ENCODE results near the gene RNF26.
A peak's percentile ranks its signal among the peaks of the same experiment; 100 is the strongest.

RNF26 gene

DNA sequence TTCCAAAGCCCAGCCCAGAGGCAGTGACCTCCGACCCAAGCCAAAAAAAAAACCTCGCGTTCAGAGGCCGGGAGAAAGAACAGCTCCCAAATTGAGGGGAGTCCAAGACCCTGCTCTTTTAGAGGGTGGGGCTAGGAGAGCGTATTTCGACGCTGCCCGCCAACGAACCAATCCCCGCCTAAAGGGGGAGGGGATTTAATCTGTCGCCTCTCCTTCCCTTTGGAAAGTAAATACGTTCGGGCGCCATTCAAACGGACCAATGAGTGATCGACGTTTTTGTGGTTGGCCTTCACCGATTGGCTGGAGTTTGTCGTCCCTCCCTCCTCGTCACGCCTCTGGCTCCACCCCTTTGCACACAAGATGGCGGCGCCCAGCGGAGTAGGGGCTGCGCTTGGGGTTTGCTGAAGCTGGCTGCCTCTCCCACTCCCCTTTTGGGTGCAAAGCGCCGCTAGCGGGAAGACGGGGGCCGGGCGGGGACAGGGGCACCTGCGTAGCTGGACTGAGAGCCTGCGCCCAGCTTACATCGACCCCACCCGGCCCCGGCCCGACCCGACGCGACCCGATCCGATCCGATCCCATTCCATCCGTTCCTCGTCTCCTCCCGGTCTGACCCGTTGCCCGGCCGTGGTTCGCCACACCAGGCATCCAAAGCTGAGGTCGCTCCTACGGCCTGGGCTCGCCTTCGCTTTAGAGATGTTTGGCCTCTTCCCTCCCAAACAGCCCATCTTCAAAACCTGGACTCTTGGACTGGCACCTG lies at the start of gene RNF26:
RNF26 (plus strand) TSS at position 354 of the 757 bp plus-strand sequence. CDS start 596 bp downstream, outside the sequence.
- peak; percentile 99 for DNase-seq

DNA sequence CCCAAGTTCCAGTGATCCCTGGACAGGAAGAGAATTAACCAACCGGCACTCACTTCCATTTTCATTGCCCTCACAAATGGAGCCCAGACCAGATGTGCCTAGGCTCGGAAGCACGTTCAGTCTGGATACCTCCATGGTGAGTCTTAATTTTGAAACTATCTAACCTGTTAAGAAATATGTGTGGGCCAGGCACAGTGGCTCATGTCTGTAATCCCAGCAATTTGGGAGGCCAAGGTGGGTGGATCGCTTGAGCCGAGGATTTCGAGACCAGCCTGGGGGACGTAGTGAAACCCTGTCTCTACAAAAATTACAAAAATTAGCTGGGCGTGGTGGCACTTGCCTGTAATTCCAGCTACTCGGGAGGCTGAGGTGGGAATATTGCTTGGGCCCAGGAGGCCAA lies 48.9 kb upstream of the RNF26 start:
- DNase-seq = no peak

DNA sequence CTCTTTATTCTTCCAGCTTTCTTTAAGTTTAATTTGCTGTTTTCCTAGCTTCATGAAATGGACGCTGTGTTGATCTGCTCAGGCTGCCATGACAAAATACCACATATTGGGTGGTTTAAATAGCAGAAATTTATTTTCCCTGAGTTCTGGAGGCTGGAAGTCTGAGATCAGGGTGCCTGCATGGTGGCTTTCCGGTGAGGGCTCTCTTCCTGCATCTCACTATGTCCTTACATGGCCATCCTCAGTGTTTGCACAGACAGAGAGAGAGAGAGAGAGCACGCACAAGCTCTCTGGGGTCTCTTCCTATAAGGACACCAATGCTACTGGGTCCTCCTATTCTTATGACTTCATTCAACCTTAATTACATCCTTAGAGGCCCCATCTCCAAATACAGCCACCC lies 46.1 kb upstream of the RNF26 start:
- no peak for DNase-seq

DNA sequence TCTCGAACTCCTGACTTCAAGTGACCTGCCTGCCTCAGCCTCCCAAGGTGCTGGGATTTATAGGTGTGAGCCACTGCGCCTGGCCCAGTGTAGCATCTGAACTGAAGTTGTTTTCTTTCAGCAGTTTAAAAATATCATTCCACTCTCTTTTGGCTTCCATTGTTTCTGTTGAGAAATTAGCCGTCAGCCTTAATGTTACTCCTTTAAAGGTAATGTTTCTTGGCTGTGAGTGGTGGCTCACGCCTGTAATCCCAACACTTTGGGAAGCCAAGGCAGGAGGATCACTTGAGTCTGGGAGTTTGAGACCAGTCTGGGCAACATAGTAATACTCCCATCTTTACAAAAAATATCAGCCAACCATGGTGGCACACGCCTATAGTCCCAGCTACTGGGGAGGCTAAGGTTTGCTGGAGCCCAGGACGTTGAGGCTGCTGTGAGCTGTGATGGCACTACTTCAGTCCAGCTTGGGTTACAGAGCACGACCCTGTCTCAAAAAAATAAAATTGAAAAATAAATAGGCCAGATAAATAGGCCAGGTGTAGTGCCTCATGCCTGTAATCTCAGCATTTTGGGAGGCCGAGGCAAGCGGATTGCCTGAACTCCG lies 43.3 kb upstream of the RNF26 start:
- no peak for DNase-seq

DNA sequence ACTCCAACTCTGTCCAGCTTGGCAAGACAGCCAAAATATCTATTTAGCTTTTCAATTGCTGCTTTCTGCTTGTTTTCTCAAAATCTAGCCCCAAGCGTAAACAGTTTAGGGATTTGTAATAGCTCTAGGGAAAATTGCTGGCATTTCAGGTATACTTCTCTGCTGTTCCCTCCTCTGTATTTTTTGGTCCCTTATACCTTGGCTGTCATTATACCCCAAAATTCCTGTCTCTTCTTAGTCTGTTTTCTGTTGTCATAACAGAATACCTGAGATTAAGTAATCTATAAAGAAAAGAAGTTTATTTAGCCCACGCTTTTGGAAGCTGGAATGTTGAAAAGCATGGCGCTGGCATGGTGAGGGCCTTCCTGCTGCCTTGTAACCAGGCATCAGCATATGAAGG lies 40.9 kb upstream of the RNF26 start:
- DNase-seq = no peak

DNA sequence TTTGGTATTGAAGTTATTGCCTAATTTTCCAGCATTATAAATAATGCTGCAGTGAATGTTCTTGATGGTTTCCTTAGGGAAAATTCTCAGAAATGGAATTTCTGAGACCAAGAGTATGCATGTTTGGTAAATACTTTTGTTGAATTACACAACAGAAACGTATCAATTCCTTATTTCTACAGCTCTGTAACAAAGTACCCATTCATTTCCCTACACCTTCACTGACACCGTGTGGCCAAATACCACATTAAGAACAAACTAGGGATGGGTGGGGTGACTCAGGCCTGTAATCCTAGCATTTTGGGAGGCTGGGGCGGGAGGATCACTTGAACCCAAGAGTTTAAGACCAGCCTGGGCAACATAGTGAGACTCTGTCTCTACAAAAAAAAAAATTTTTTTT lies 39.1 kb upstream of the RNF26 start:
- no peak for DNase-seq

DNA sequence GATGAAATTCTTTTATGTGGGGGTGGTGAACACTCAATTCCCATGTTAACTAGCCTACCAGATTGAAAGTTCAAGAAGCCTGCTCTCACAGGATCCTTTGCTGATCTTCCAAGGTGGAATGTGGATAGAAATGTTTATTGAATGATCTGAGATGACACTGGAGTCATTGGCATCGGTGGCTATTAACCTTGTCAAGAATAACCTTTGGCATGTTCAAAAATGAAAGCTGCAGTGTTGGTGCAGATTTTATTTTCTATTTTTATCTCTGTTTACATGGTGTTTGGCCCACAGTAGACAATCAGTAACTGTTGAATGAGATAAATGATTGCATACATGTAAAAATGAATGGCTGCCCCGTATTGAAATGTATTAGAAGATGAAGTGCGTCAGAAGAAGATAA lies 36.4 kb upstream of the RNF26 start:
- no peak for DNase-seq

DNA sequence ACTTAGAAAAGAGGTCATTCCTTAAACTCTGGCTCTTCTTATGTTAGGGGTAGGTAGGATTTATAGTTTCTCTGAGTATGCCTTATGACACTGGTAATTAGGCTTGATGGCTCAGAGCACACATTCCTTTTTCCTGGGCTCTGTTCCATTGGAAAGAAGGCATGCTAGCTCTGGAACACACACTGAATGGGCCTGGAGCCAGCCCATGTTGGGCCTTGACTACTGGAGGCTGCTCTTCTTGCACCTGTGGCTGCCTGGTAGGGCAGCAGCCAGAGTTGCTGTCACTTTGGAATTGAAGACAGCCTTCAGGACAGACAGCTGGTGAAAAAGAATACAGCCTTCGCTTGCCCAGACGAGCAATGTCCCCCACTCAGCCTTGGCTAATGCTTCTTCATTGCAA lies 35.6 kb upstream of the RNF26 start:
- DNase-seq = no peak

DNA sequence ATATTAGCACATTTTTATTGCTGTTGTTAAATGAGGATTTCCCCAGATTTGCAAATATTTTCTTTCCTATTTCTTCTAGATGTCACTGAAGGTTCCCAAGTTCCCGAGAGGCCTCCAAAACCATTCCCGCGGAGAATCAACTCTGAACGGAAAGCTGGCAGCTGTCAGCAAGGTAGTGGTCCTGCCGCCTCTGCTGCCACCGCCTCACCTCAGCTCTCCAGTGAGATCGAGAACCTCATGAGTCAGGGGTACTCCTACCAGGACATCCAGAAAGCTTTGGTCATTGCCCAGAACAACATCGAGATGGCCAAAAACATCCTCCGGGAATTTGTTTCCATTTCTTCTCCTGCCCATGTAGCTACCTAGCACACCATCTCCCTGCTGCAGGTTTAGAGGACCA lies 34.9 kb upstream of the RNF26 start:
- no peak for DNase-seq

DNA sequence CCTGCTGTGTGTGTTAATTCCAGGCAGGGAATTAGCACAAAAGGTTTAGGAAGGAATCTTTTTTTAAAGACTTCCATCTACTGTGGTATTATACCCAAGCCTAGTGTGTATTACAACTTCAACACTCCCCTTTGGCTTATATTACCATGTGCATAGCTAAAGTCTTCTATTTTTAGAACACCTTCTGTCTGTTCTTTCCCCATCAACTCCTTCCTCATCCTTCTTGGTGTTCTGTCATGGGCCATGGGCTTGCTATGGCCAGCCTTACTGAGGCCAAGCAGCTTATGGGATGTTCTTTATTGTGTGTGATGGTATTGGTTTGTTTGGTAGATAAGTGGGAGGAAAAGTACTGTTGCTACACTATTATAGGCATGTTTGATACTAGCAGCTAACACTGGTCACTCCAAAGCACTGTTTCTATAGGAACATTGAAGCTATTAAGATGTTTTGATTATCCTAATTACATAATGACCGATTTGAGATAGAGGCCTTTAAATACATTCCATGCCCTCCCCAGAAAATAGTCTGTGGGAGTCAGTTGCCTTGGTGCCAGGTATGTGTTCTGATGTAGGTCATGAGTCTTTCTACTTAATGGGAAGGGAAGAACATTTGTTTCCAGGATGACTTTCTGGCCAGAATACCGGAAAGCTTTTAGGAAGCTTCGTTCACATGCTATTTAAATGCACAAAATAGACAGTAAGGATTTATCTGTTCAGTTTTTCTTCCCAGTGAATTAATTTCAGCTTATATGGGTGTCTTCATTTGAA lies 33.9 kb upstream of the RNF26 start:
- no peak for DNase-seq

DNA sequence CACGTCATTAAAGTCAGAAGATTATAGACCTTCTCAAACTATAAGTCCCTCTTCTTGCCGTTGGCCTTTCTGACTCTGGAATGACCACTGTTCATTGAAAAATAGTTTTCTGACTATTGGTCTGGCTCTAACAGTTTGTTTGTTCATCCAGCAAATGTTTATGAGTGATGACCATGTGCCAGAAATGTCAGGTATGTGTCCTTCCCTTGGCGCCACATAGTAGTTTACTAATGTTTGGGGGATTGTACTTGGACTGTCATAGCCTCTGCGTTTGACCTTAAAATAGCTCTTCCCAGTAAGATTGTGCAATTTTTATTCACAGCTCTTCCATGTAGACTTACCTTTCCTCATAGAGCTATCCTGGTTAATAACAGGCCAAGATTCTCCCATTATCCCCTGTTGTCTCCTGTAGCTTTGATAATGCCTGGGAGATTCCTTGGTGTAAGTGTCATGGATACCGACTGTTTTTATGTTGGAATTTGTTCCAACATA lies 31.1 kb upstream of the RNF26 start:
- DNase-seq = no peak

DNA sequence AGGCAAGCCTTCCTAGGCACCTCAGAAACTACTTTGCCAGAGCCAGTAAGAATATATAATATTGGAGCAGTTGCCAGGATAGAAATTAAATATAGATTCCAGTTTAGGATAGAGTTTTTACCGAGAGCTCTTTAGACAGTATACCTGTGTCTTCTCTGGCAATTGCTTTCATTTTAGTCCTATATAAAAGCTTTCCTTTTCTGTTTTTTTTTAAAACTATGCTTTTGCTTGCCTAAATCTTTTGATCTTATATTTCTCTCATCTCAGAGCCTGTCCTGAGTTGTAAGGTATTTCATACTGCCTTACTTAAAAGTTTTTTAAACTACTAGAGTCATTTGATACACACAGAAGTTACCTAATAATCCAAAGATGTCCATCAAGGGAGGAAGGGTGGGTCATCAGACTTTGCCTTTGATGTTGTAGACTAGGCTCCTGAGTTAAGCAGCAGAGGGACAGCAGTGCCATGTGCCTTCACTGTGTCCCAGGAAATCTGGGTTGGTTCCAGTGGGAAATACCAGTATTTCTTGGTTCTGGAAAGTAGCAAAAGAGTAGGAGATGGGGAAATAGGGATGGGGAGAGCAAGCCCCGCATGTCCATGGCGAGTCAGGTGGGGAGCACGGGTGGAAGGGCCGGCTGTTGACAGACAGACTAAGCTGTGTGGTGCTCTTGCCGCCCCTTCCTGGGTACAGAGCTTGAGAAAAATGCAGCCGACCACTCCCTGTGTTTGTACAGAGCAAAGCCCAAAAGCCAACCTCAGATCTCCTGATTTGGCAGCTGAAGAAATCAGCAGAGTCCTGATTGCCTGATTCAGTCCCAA lies 28.6 kb upstream of the RNF26 start:
- DNase-seq = no peak

DNA sequence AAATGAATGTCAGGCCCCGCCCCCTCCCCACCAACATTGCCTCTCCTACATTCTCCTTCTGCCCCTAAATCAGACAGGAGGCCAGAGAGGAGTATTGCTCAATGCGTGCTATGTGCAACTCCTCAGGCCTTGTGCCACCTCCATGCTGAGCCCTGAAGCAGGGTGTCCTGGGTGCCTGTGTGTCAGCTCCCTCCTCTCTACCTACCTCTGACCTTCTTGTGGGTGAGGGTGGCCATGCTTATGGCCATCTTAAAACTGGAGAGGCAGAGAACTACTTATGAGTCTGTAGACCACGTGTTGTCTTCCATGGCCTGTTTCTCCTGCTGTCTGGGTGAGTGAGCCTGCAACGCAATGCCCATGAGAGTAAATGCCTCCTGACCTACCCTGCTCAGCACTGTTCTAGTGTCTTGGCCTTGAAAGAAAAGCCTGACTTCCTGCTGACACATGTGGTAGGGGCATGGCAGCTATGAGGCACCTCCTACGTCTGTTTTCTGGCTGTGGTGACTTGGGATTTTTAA lies 27.9 kb upstream of the RNF26 start:
- no peak for DNase-seq

DNA sequence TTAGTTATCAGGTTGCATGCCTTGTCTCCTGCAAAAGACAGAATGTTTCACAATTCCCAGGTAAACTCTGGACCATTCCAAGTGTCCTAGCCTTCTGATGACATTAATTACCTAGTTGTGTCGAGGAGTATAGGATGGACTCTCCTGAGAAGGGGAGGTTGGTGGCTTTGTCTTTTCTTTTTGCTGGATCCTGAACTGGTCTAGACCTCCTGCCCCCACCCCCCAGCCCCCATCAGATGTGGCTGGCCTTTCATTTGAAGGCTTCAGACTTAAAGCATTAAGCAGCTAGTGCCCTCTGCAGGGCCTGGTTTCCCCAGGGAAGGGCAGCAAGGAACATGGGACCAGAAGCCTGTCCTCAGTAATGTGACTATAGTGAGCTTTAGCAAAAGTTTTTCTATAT lies 27.1 kb upstream of the RNF26 start:
- DNase-seq = no peak

DNA sequence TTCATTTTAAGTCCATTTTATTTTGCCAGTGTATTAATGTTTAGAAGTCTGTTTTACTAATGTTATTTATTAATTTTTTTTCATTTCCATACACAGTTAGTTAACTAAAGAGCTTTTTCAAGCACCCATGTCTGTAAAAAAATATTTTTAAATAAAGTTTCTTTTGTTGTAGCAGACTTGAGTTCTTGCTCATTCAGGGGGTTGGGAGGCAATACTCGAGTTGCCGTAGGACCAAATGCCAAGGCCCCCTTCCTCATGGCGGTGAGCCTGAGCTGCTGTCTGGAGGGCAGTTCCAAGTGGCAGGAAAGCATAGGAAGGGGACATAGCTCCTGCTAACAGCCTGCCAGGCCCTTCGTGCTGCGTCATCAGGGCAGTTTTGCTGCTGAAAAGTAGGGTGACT lies 26.4 kb upstream of the RNF26 start:
- no peak for DNase-seq

DNA sequence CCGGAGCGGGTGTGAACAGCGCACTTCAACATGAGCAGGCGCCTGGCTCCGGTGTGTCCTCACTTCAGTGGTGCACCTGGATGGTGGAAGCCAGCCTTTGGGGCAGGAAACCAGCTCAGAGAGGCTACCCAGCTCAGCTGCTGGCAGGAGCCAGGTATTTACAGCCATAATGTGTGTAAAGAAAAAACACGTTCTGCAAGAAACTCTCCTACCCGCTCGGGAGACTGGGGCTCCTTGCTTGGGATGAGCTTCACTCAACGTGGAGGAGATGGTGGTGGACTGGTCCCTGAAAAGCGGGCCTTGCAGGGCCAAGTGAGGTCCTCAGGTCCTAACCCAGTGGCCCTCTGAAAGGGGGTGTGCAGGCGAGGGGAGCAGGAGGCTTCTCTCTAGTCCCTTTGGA lies 24.9 kb upstream of the RNF26 start:
- no peak for DNase-seq

DNA sequence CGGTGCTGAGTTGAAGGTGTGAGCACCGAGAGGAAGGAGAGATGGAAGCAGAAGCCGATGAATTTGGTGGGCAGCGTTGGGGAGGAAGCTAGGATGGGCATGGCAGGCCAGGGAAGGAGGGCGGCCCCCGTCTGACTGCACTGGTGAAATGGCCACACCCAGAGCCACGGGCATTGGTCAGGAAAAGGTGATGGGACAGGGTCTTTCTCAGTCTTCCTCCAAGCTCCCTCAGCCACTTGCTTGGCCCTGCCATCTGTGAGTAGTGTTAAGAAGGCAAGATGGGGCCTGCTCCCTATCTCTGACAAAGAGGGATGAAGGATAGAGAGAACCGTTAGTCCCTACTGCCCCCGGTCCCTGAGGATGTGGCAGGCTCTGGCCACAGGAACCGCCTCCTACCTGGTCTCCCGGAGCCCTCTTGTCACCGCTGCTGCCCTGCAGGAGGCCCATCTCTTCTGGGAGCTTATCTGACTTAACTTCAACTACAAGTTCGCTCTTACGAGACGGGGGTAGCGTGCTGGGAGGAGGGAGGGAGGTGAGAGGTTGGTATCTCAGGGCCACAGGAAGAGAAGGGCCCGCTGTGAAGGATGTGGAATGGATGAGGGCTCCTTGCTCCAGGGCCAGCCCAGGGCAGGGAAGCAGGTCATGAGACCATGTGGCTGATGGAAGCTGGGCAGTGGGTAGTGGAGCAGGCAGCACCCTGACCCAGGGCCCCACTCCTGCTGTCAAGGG lies 24.2 kb upstream of the RNF26 start:
- DNase-seq = no peak

DNA sequence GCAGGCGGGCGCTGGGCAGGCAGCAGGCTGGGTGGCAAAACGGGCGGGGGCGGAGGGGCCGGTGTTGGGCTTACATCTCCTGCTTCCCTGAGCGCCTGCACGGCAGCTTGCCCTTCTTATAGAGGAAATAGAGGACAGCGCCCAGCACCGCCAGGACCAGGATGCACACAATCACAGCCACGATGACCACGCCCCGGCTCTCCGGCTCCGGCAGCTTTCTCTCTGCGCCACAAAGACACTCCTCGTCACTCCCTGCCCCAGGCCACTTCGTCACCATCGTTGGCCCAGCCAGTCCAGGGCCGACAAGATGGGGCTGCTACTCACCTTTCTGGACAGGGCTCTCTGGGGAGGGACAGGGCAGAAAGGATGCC lies 23.7 kb upstream of the RNF26 start:
- no peak for DNase-seq

DNA sequence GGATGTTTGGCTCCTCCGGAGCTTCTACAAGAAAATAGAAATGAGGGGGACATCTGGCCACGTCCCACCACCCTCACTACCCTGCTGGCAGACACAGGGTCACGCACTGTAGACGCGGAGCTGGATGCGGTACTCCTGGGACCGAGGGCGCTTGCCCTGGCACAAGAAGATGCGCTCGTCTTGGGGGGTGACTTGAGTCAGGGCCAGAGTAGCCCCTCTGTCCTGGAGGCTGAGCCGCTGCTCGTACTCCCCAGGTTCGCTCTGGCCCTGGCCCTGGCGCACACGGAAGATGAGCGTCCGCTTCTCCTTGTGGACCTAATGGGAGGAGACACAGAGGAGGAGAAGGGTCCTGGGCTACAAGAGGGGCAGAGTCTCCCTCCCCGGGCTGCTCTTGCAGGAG lies 19.6 kb upstream of the RNF26 start:
- DNase-seq = no peak

DNA sequence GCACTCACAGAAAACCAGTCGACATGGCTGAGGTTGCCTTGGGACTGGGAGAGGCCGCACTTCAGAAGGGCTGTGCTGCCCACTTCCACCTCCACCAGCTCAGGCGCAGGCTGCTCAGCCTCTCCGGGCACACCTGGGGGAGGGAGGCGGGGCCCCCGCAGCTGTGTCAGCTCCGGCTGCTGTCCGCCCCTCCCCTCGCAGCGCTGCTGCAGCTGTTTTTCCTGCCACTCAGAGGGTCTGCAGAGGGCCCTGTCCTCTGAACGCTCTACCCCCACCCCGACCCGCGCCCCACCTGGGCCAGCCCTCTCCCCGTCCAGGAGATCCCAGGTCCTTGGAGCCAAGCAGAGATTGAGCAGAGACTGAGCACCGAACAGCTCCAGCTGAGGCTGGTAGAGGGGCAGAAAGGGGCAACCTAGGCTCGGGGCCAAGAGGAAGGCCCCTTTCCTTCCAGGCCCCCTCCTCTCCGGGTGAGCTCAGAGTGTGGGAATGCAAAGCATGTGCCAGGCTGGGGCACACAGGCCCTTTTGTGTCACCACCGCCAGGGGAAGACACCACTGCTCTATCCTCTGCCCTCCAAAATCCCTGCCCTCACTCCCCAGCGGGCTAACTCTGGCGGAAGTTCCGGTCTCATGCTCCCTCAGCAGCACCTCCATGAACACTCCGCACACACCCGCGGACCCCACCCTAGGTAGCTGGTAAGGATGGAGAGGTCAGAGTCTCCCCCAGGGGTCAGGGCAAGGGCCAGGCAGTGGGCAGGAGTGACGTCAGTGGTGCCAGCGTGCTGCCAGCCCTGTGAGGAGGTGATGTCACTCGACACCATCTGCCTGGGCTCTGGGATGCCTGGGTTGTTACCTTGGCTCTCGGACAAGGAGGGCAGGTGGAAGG lies 19.0 kb upstream of the RNF26 start:
- no peak for DNase-seq
